Activated CD8-positive, alpha-beta memory T cell treated with anti-CD3 and anti-CD28 coated beads, Interleukin-2, amount 50 U/mL, for 4 hours (primary cell): ENCODE measurements around the gene PI4K2B.
"Not testable (repeated sequence)": the region's sequence is repeated elsewhere in the genome, so short reads cannot be mapped to it uniquely, and the experiment has no call there.

Experiments used
- DNase-seq: peaks from one replicate; pipeline ENCODE4 v3.0.0-alpha.2; 2020

Gene PI4K2B

DNA sequence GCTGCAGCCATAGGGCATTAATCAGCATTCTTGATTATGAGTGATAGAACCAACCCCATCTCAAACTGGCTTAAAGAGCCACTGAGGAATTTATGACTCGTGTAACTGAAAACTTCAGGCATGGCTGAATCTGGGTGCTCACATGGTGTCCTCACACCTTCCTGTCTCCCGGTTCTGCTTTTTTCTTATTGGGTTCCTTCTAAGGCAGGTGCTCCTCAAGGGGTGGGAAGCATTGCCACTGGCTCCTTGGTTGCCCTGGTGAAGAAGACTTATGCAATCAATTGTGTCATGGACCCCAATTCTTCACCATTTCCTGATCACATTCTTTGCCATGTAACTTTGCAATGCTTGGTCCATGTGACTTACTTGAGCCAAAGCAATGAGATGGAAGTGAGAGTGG, 74.5 kb downstream of the PI4K2B start:
- DNase-seq: no peak

DNA sequence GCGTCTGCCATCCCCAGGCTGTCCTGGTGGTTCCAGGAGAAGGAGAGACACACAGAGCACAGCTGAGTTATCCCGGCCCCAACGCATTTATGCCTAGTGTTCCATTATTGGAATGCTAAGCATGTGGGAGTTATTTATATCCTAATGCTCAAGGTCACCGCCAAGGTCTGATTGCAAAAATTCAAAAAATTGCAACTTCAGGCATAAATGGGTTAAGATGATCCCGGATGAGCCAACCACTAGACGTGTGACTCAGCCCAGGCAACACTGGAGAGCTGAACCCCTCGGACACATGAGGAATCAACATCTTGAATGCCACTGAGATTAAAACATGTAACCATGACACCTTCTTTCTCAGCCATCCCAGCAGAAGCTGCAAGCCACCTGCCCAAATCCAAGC, 74.9 kb downstream of the PI4K2B start:
- no peak for DNase-seq

DNA sequence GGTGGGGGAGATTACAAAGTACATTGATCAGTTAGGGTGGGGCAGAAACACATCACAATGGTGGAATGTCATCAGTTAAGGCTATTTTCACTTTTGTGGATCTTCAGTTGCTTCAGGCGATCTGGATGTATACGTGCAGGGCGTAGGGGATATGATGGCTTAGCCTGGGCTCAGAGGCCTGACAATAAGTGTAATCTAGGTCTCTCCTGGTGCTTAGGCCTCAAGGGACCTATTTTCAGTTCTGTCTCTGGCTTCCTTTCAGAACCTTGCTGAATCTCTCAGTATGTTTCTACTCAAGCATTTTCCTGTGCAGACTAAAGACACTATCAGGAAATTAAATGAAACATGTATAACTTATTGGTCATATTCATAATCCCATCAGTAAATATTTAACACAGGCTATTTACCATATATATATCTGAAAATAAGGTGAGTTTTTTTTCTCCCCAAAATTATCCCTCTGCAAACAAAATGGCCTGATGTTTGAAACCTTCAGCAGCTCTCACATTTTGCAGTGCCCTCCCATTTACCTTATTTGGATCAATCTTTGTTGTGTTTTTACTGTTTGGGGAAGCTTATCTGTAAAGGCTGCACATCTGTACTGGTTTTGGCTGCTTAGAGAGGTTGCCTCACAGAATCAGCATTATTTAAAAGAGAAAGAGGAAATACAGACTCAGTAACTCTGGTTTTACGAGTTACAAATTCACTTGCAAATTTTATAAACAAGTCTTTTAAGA, 76.4 kb downstream of the PI4K2B start:
- no peak for DNase-seq

DNA sequence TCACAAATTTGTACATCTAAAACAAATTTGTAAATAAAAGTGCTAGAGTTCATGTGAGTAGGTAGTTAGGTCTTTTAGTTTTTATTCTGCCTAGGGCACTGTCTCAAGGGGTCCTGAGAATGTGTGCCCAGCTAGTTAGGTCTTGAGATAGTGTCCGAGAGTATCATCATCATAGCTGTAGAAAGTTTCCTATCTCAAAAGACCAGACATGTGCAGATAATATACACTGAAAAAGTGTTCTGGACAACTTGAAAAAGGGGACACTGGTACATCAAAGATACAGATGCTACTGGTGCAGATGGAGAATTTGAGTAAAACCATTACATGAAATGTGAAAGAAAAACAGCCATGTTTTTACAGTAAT, 77.0 kb downstream of the PI4K2B start:
- DNase-seq: no peak

DNA sequence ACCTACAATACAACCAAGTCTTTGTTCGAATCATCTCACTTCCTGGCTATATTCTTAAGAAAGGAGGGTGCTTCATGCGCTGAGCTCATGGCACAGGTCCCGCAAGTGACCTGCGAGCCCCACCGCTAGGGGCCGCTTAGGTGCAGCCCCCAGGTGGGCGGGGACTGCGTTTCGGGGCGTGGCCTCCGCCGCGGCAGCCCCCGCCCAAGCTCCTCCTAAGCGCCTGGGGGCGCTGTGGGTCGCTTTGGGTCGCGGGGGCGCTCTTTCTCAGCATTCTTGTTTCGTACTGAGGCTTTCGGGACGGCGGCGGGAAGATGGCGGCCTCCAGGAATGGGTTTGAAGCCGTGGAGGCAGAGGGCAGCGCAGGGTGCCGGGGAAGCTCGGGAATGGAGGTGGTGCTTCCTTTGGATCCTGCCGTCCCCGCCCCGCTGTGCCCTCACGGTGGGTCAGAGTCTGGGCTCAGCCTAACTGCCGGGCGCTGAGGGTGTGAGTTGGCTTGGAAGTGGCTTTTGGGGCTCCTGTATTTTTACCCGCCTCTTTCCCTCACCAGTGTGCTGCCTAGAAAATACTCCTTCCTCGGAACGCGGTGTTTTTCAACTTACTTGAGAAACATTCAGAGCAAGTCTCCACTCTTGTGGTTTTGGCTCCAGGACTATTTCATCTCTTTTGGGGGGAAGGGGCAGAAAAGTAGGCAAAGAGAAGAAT, 78.8 kb downstream of the PI4K2B start, which contains the start of gene ZCCHC4:
ZCCHC4 (plus strand) TSS at position 279 of the 705 bp plus-strand sequence; CDS start at position 315, 36 bp downstream.
- peak; percentile 87 for DNase-seq

DNA sequence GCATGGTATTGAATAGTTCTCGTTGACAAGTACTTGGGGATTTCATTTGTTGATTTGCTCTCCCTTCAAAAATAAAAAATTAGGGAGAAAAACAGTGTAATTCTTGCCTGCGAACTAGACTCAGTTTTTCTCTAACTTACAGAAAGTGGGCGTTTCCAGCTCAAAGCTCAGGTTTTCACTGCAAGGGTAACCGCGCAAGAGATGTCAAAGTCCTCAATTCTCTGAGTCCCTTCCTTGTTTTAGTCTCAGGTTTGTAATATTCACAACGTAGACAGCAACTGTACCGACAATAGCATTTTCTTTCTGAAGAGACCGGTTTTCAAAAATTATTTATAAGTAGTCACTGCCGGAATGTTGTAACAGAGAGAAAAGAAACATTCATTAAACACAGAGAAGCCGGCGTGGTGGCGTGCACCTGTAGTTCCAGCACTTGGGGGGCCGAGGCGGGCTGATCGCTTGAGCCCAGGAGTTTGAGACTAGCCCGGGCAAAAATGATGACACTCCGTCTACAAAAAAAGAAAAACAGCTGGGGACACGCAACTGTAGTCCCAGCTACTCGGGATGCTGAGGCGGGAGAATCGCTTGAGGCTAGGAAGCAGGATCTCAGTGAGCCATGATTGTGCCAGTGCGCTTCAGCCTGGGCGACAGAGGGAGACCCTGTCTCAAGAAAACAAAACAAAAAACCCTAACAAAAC, 79.5 kb downstream of the PI4K2B start:
- no peak for DNase-seq

DNA sequence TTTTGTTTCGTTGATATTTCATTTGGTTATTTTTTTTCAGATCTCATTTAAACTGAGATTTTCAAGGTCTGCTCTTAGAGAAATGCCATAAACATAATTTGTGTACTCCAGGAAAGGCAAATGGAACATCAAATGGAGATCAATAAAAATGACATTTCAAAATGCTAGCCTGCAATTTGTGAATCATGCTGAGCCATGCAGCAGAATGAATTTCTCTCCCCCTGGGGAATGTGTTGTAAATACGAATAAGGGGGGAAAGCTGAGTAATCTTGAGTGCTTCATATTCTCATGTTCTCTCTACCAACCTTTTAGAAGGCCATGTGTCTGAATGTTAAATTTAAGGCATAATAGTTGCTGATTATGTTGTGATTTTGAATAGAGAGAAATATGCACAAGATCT, 86.5 kb downstream of the PI4K2B start:
- no peak for DNase-seq

DNA sequence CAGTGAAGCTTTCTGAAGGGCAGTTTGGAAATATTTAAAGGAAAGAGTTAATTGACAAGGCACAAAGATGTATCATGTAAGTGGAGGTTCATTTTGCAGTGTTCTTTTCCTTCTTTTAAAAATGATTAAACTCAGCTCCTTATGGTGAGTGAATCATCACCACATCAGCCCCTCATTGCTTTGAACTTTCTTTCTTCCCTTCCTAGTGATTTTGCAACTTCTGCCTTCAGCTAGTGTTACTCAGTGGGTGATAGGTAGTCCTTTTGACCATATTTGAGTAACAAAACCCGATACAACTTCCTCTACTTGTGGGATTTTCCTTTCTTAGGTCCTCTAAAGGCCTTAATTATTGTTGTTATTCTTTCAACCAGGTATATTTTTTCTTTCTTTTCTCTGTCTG, 86.9 kb downstream of the PI4K2B start:
- no peak for DNase-seq

DNA sequence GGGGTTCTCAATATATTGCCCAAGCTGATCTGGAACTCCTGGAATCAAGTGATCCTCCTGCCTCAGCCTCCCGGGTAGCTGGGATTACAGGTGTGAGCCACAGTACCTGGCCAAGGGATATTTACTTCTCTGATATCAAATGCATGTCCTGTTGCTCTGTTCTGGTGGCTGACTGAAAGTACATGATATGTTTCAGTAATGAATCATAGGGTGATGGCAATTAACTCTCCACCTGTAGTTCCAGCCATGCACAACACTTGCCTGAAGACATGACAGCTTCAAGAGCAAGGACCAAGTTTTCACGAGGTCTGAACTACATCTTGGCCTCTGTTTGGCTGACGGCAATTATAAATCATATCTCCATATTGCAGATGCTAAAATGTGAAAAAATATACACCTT, 87.9 kb downstream of the PI4K2B start:
- no peak for DNase-seq

DNA sequence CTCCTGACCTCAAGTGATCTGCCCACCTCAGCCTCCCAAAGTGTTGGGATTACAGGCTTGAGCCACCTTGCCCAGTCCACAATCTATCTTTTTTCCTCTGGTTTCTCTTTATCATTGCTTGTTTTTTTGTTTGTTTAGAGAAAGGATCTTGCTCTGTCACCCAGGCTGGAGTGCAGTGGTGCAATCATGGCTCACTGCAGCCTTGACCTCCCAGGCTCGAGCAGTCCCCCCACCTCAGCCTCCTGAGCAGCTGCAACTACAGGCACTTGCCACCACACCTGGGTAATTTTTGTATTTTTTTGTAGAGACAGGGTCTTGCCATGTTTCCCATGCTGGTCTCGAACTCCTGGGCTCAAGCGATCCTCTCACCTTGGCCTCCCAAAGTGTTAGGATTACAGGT, 94.6 kb downstream of the PI4K2B start:
- not testable (repeated sequence) for DNase-seq
